T-helper 2 cell treated with Interferon-gamma antibody and Interleukin-4, amounts not matched to agents 100 ng/mL and 5 ng/mL, for 36 hours (primary cell): Measurements from ENCODE around the gene KRTAP4-3. TPM values are rescaled to one million over a fixed set of nuclear protein-coding genes. Genes with fewer than 3 reads are reported as not detected.
"Not testable (repeated sequence)": the region's sequence is repeated elsewhere in the genome, so short reads cannot be mapped to it uniquely, and the experiment has no call there.

Source experiments
- intact Hi-C: fragments of 100-400 bp; cut with micrococcal nuclease; formaldehyde crosslinking; loops from one replicate; pipeline ENCODE4 v1.15.1; 2023
- total RNA-seq: library from RNA; stranded (reverse); gene quantifications from 2 replicates; pipeline ENCODE4 v1.2.3, GENCODE V29; 2022

The KRTAP4-3 gene
- total RNA-seq = not detected in 2 replicates

DNA sequence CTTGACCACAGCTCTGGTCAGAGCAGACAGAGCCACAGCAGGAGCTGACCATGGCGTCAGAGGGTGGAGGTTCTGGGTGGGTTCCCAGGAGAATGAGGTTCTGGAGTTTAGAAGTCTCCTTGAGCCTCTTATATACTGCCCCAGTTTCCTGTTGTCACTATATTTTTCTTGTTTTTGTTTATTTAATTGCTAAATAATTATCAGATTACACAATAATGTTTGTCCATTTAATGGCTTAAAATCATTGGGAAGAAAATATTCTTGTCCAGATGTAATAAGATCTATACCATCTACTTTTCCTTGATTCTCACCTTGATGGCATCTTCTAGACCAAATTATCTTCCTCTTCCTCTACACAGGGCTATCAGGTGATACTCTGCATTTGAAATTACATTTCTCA lies at the start of gene KRTAP4-3:
Gene KRTAP4-3, minus strand, starts transcription at position 101 of the 400 bp plus-strand sequence. Its CDS starts 49 bp downstream, at position 52.
- intact Hi-C loops = no loop called here

DNA sequence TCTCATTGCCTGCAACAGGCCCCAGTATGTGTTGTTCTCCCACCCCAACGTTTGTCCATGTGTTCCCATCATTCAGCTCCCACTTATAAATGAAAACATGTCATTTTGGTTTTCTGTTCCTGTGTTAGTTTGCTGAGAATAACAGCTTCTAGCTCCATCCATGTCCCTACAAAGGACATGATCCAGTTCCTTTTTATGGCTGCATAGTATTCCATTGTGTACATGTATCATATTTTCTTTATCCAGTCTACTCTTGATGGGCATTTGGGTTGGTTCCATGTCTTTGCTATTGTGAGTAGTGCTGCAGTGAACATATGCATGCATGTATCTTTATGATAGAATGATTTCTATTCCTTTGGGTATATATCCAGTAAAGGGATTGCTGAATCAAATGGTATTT lies 47.7 kb upstream of the KRTAP4-3 start:
- intact Hi-C loops = no loop called here

DNA sequence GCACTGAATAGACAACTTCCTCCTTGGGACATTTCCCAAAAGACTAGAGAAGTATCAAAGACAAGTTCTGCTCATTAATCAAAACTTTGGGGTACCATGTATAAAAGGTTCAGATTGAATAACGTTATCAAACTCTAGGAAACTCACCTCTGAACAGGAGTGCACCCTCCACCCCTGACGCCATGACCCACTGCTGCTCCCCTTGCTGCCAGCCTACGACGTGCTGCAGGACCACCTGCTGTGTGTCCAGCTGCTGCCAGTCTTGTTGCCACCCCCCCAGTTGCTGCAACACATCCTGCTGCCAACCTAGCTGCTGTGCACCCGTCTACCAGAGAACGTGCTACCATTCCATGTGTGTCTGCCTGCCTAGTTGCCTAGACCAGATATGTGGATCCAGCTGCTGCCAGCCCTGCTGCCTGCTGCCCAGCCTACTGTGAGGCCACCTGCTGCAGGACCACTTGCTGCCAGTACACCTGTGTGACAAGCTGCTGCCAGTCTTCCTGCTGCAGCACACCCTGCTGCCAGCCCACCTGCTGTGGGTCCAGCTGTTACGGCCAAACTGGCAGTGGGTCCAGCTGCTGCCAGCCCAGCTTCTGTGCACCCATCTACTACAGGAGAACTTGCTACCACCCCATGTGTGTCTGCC lies 44.6 kb upstream of the KRTAP4-3 start:
- intact Hi-C loops = no loop called here

DNA sequence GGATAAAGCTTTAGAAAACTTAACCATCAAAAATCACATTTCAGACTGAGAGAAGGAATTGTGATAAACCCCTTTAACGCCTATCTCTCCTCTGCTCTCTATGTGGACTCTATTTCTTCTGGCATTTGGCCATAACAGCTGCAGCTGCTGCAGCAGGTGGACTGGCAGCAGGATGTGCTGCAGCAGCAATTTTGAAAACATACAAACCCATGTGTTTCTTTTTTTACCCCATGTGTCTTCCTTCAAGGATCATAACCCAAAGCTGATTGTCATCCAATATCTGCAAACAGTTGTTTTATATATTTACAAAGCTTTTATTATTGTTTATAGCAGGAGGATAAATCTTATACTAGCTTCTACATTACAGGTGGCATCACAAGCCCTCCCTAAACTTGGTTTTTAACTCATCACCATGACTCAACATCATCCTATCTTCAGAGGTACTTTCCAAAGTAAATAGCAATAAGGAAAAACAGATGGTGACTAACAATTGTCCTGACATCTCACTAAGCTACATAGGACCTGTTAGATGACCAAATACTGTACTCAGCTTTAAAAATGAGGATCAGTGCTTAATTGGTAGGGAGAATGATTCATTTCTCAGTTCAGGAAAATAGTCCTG lies 43.9 kb upstream of the KRTAP4-3 start:
- intact Hi-C loops = no loop called here

DNA sequence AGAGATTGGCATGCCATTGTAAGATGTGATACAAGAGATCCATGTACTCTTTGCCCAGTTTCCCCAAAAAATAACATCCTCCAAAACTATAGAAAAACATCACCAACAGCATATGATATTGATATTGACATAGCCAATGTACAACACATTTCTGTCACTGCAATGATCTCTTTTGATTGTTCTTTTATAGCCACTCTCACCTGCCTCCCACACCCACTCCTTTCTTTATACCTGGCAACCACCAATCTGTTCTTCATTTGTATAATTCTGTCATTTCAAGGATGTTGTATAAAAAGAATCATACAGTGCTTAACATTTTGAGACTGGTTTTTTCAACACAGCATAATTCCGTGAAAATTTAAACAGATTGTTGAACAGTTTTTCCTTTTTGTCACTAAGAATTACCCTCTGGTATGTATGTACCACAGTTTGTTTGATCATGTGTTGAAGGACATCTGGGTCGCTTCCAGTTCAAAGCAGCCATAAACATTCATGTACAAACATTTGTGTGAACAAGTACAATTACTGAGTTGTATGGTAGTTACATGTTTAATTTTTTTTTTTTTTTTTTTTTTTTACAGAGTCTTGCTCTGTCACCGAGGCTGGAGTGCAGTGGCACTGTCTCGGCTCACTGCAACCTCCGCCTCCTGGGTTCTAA lies 31.5 kb upstream of the KRTAP4-3 start:
- intact Hi-C loops = no loop called here

DNA sequence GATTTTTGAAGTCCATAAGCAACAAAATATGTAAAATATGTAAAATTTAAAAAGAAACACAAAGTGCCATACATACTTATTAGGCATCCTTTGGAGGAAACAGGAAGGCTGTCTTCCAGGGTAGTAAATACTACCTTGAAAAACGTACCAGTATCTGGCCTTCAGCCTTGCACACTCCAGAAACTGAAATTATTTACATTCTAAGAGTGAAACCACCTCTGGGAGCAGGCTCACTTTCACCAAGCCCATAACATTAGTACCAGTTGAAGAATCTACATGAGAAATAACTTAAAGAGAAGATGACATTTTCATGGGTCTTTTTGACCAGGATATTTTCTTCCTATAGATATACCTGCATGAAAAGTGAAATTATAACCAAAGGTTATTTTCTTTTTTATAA lies 28.0 kb upstream of the KRTAP4-3 start:
- intact Hi-C loops = no loop called here

DNA sequence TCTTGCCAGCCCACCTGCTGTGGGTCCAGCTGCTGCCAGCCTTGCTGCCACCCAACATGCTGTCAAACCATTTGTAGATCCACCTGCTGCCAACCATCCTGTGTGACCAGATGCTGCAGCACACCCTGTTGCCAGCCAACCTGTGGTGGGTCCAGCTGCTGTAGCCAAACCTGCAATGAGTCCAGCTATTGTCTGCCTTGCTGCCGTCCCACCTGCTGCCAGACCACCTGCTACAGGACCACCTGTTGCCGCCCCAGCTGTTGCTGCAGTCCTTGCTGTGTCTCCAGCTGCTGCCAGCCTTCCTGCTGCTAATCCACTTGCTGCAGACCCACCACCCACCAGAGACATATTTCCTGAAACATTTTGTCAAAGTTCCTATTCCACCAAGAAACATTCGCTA lies 22.3 kb upstream of the KRTAP4-3 start:
- intact Hi-C loops = no loop called here

DNA sequence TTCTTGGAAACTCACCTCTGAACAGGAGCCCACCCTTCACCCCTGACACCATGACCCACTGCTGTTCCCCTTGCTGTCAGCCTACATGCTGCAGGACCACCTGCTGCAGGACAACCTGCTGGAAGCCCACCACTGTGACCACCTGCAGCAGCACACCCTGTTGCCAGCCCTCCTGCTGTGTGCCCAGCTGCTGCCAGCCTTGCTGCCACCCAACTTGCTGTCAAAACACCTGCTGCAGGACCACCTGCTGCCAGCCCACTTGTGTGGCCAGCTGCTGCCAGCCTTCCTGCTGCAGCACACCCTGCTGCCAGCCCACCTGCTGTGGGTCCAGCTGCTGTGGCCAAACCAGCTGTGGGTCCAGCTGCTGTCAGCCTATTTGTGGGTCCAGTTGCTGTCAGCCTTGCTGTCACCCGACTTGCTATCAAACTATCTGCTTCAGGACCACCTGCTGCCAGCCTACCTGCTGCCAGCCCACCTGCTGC lies 21.9 kb upstream of the KRTAP4-3 start, which contains the start of gene KRTAP9-1:
Gene KRTAP9-1, plus strand, starts transcription at position 51 of the 482 bp plus-strand sequence. Its CDS starts 0 bp downstream, at position 51.
- intact Hi-C loops = not testable (repeated sequence)

DNA sequence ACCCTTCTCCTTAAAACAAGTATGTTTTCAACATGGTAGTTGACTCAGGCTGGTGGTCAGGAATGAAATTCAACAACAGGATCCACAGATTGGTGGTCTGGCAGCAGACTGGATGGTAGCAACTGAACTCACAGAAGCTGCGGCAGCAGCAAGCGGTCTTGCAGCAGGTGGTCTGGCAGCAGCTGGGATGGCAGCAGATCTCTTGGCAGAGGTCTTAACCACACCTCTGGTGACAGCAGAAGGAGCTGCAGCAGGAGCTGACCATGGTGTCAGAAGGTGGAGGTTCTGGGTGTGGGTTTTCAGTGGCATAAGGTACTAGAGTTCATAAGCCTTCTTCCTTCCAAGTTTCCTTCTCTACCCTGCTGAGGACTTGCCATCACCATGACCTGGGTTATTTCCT lies 18.9 kb upstream of the KRTAP4-3 start:
- intact Hi-C loops = no loop called here

DNA sequence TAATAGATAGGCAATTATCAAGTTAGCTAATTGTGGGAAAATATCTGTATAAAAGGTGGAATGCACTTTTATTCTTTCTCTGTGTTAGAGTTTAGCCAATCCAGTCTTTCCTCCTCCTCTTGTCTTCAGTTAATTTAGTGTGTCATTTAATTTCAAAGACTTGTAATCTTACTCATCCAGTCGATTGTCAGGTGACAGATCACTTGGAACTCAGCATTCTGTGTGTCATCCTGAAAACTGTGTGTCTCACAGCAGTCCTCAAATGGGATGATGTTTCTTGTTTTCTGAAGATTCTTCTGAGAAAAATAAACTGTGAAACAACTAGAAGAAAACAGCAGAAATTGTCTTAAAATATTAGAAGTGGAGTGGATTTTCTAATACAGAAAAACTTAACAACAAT lies 17.0 kb upstream of the KRTAP4-3 start:
- intact Hi-C loops = no loop called here

DNA sequence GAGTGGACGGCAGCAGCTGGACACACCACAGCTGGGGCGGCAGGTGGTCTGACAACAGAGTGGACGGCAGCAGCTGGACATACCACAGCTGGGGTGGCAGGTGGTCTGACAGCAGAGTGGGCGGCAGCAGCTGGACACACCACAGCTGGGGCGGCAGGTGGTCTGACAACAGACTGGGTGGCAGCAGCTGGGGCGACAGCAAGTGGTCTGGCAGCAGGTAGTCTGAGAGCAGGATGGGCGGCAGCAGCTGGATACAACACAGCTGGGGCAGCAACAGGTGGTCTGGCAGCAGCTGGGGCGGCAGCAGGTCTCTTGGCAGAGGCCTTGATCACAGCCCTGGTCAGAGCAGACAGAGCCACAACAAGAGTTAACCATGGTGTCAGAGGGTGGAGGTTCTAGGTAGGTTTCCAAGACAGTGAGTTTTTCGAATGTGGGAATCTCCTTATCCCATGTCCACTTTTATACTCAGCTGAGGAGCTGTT lies 16.5 kb upstream of the KRTAP4-3 start, which contains the start of gene KRTAP4-1:
Gene KRTAP4-1, minus strand, starts transcription at position 432 of the 482 bp plus-strand sequence. Its CDS starts 57 bp downstream, at position 375.
- intact Hi-C loops = no loop called here

DNA sequence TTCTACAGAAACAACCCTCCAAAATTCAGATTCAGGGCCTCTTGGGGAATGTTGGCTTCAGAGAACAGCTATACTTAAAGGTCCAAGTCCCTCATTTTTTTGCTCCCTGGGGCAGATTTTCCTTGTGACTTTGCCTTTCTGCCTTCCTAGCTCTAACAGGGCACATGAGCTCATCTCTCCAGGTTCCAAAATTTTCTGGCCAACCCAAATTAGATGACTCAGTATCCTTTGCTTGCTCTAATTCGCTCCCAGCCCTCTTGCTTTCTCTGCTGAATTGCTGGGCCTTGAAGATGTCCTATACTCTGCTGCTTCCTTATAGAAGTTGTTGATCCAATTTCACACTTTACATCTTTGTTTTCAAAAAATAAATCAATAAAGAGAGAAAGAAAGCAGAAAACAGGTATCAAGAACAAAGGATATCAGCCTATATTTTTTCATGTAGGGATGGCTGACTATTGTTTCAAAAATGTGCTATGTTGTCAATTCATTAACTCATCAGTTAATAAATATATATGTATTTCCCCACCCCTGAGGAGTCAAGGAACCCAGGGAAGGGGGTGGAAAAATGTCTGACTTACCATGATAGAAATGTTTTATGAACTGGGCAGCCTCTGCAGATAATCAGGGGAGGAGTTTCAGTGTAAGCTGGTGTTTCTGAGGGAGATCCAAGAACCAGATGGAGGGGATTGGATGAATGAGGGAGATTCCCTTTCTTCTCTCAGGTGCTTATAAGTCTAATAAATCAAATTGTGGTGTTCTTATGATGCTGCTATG lies 11.0 kb upstream of the KRTAP4-3 start:
- intact Hi-C loops = no loop called here

DNA sequence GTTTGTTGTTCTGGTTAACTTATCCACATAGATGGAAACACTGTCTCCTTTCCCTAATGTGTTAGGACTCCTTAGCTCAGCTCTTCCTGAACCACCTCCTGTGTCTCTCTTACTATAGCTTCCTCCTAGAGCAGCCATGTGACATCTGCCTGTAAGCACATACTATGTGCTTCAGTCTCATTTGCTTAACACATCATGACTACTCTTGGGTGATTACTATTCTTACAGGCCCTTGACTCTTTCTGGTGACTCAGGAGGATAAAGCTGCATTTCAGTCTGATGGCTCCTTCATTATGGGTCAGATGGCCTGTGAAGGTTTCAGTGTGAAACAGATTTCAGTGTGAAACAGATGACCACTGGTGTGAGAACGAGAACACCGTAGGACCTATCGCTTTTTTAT lies 10.3 kb upstream of the KRTAP4-3 start:
- intact Hi-C loops = no loop called here

DNA sequence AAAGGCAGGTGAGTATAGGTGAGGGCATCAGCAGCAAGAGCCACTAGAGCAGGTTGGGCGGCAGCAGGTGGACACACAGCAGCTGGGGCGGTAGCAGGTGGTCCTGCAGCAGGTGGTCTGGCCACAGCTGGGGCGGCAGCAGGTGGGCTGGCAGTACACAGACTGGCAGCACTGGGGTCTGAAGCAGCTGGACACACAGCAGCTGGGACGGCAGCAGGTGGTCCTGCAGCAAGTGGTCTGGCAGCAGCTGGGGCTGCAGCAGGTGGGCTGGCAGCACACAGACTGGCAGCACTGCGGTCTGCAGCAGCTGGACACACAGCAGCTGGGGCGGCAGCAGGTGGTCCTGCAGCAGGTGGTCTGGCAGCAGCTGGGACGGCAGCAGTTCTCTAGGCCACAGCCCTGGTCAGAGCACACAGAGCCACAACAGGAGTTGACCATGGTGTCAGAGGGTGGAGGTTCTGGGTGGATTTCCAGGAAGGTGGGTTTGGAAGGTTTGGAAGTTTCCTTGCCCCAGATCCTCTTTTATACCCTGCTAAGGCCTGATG lies 9.8 kb upstream of the KRTAP4-3 start, which contains the start of gene KRTAP4-2:
Gene KRTAP4-2, minus strand, starts transcription at position 495 of the 545 bp plus-strand sequence. Its CDS starts 57 bp downstream, at position 438.
- intact Hi-C loops = no loop called here

DNA sequence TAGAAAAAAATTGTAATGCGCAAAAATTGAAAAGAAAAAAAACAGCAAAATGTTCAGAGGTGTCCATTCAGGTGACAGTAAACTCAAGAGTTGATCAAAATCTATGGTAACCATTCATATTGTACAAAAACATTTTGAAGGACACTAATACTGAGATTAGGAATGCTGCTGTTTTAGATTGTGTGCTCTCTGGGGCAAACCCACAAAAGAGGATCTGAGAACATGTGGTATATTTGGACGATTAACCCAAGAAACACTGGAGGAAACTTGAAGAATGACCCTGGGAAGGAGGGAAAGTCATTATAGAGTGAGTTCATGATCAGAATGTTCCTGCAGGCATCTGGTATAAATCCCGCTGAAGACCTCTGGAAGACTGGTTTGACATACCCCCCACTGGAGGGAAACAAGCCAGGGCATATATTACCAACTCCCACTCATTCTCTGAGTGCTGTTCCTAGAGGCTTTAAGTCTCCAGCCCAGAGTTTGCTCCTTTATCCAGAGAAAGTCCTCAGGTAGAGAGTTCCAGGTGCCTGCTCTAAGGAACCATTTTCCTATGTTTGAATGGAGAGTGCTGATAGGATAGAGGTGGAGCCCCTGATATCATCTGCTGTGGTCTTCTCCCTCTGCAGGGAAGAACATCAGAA lies 8.8 kb upstream of the KRTAP4-3 start:
- intact Hi-C loops = no loop called here

DNA sequence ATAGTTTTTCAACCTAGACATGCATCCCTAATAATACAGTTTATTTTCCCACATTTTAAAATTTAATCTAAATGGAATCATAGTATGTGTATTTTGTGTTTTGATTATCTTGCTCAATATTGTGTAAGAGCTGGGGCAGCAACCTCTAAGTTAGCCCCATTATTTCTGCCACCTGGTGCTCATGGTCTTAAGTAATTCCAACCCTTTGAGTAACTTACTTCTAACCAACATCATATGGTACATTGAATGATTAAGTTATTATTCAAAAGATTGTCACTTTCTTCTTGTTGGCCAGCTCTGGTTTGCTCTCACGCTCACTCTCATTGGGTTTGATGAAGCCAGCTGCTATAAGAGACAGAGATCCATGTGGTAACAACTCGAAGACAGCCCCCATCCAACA lies 3.9 kb upstream of the KRTAP4-3 start:
- intact Hi-C loops = no loop called here

DNA sequence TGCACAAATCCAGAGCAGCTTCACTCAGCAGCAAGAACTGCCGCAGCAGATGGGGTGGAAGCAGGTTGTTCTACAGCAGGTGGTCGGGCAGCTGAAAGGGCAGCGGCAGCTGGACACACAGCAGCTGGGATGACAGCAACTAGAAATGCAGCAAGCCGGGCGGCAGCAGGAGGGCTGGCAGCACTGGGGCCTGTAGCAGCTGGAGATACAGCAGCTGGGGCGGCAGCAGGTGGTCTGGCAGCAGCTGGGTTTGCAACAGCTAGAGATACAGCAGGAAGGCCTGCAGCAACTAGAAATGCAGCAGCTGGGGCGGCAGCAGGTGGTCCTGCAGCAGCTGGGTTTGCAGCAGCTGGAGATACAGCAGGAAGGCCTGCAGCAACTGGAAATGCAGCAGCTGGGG lies 460 bp downstream of the KRTAP4-3 start:
- intact Hi-C loops = no loop called here

DNA sequence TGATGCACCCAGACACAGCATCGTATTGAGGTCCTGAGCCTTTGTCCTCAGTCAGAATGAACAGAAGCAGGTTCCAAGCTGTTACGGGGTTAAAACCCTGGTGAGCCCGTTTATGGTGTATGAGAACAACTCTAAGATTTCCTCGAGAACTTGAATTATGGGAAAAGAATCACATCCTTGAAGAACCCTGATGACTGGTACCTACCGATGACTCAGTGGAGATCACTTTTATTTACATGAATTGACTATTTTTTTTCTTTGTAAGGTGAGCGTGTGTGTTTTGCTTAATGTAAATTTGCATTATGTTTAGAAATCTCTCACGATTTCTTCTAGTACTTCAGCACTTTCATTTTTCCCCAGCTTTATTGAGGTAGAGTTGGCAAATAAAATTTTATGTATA lies 4.2 kb downstream of the KRTAP4-3 start:
- intact Hi-C loops = no loop called here

DNA sequence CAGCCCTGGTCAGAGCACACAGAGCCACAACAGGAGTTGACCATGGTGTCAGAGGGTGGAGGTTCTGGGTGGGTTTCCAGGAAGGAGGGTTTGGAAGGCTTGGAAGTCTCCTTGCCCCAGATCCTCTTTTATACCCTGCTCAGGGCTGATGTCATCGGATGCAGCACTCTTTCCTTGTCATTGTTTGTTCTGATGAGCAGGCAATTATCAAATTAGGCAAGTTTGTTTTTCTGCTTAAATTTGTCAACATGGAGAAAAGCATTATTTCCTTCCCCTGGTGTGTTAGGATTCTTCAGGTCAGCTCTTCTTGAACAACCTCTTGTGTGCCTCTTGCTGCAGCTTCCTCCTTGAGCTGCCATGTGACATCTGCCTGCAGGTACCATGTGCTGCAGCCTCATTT lies 7.4 kb downstream of the KRTAP4-3 start, which contains the start of gene KRTAP4-4:
Gene KRTAP4-4, minus strand, starts transcription at position 101 of the 400 bp plus-strand sequence. Its CDS starts 57 bp downstream, at position 44.
- intact Hi-C loops = no loop called here

DNA sequence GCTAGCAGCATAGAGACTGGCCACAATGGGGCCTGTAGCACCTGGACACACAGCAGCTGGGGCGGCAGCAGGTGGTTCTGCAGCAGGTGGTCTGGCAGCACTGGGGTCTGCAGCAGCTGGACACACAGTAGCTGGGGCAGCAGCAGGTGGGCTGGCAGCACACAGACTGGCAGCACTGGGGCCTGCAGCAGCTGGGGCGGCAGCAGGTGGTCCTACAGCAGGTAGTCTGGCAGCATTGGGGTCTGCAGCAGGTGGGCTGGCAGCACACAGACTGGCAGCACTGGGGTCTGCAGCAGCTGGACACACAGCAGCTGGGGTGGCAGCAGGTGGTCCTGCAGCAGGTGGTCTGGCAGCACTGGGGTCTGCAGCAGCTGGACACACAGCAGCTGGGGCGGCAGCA lies 7.8 kb downstream of the KRTAP4-3 start:
- intact Hi-C loops = not testable (repeated sequence)
